ENCODE results near the gene GALNT13.

The GALNT13 gene

DNA sequence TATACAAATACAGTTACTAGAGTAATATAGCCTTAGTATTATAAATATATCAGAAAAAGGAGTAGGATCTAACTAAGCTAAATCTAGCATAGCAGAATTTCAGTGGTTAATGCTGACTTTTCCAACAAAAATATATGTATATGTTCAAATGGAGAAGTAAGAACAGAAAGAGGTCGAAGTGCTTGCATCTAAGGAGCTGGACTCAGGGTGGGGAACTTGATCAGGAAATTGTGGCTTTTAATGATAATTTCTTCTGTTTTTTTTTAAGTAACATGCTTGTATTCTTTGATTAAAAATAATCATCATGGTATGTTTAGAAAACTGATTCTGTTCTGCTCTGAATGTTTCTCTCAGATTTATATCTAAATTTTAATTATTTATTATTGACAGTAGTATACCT is 327.1 kb downstream of the GALNT13 start:
- Histone ChIP-seq H3K9me2 (replicated peaks; ENCODE audit: insufficient read depth, low read length) (no peaks in the 10 kb centered on the region), H3K27ac (ENCODE audit: low read depth, low read length) (no peak overlapping the region), H3K9ac (ENCODE audit: low read length) (no peak overlapping the region), H2AFZ (ENCODE audit: low read depth, low read length, severe bottlenecking) (no peak overlapping the region), H3K4me3 (ENCODE audit: insufficient read depth, low read length, poor library complexity, severe bottlenecking) (no peak overlapping the region), H4K20me1 (ENCODE audit: low read depth, low read length) (no peaks in the 10 kb centered on the region), H3K79me2 (ENCODE audit: insufficient read depth, low read length) (no peaks in the 10 kb centered on the region), H3K27me3 (ENCODE audit: low read length) (no peaks in the 10 kb centered on the region), H3K9me3 (ENCODE audit: insufficient read depth, low read length) (no peaks in the 10 kb centered on the region), H3K4me2 (ENCODE audit: low read depth, low read length, poor library complexity, severe bottlenecking) (no peak overlapping the region), H3K36me3 (ENCODE audit: low read length) (no peaks in the 10 kb centered on the region), H3F3A (ENCODE audit: insufficient read depth) (no peaks in the 10 kb centered on the region)
- TF ChIP-seq, protein P1, sequence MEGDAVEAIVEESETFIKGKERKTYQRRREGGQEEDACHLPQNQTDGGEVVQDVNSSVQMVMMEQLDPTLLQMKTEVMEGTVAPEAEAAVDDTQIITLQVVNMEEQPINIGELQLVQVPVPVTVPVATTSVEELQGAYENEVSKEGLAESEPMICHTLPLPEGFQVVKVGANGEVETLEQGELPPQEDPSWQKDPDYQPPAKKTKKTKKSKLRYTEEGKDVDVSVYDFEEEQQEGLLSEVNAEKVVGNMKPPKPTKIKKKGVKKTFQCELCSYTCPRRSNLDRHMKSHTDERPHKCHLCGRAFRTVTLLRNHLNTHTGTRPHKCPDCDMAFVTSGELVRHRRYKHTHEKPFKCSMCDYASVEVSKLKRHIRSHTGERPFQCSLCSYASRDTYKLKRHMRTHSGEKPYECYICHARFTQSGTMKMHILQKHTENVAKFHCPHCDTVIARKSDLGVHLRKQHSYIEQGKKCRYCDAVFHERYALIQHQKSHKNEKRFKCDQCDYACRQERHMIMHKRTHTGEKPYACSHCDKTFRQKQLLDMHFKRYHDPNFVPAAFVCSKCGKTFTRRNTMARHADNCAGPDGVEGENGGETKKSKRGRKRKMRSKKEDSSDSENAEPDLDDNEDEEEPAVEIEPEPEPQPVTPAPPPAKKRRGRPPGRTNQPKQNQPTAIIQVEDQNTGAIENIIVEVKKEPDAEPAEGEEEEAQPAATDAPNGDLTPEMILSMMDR (IDR thresholded peaks at IDR 0.05; ENCODE audit: insufficient read depth, low read length, poor library complexity, severe bottlenecking), result no peak
- TF ChIP-seq EZH2phosphoT487 (conservative IDR thresholded peaks at IDR 0.05; ENCODE audit: low read length), result no peak

DNA sequence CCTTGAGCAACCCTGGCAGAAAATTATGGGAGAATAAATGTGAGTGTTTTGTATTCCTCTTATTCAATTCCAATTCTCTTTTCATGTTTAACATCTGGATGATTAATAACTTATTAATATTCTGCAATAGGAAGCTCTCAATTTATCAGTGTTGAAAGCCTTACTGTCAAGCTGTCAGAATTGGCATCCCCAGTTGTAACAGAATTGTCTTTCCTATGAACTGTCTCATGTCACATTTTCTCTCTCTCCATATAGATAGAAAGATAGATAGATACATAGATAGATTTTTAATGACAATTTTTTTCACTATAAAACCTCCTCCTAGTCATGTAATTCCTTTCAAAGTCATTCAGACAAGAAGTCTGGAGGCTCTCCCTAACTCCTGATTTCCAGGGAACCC is 331.5 kb downstream of the GALNT13 start:
- H3K27me3 ChIP-seq (ENCODE audit: low read length), result no peaks in the 10 kb centered on the region
- H2AFZ ChIP-seq (ENCODE audit: low read depth, low read length, severe bottlenecking), result no peak overlapping the region
- H3K79me2 ChIP-seq (ENCODE audit: insufficient read depth, low read length), result no peaks in the 10 kb centered on the region
- H3K27ac ChIP-seq (ENCODE audit: low read depth, low read length), result no peak overlapping the region
- TF ChIP-seq, protein P1 (IDR thresholded peaks at IDR 0.05; ENCODE audit: insufficient read depth, low read length, poor library complexity, severe bottlenecking), result no peak
- no peak for TF ChIP-seq EZH2phosphoT487 (conservative IDR thresholded peaks at IDR 0.05; ENCODE audit: low read length)
- H3K4me3 ChIP-seq (ENCODE audit: insufficient read depth, low read length, poor library complexity, severe bottlenecking), result no peak overlapping the region
- no peaks in the 10 kb centered on the region for H3F3A ChIP-seq (ENCODE audit: insufficient read depth)
- no peaks in the 10 kb centered on the region for H3K36me3 ChIP-seq (ENCODE audit: low read length)
- no peaks in the 10 kb centered on the region for H3K9me3 ChIP-seq (ENCODE audit: insufficient read depth, low read length)
- H4K20me1 ChIP-seq (ENCODE audit: low read depth, low read length), result no peaks in the 10 kb centered on the region
- no peak overlapping the region for H3K9ac ChIP-seq (ENCODE audit: low read length)
- H3K4me2 ChIP-seq (ENCODE audit: low read depth, low read length, poor library complexity, severe bottlenecking), result no peak overlapping the region
- H3K9me2 ChIP-seq (replicated peaks; ENCODE audit: insufficient read depth, low read length), result no peaks in the 10 kb centered on the region

DNA sequence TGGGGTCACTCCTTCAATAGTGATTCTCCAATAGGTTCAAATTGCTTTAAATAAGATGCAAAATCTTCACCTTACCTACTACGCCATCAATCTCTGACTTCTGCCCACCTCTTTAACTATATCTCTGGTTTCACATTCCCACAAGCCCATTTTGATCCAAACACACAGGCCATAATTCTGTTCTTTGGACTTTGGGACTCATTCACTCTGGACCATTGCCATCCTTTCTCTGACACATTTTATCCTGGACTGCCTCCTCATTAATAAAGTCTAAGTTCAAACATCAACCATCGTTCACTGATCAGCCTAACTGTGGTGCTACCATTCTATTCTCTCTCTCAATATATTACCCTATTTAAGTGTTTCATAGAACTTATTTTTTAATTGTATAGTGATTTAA is 332.2 kb downstream of the GALNT13 start:
- no peaks in the 10 kb centered on the region for H4K20me1 ChIP-seq (ENCODE audit: low read depth, low read length)
- H3K27me3 ChIP-seq (ENCODE audit: low read length), result no peaks in the 10 kb centered on the region
- no peaks in the 10 kb centered on the region for H3K9me2 ChIP-seq (replicated peaks; ENCODE audit: insufficient read depth, low read length)
- no peak overlapping the region for H2AFZ ChIP-seq (ENCODE audit: low read depth, low read length, severe bottlenecking)
- H3K27ac ChIP-seq (ENCODE audit: low read depth, low read length), result no peak overlapping the region
- no peaks in the 10 kb centered on the region for H3K9me3 ChIP-seq (ENCODE audit: insufficient read depth, low read length)
- no peaks in the 10 kb centered on the region for H3K36me3 ChIP-seq (ENCODE audit: low read length)
- H3K4me2 ChIP-seq (ENCODE audit: low read depth, low read length, poor library complexity, severe bottlenecking), result no peak overlapping the region
- H3K4me3 ChIP-seq (ENCODE audit: insufficient read depth, low read length, poor library complexity, severe bottlenecking), result no peak overlapping the region
- H3K9ac ChIP-seq (ENCODE audit: low read length), result no peak overlapping the region
- H3K79me2 ChIP-seq (ENCODE audit: insufficient read depth, low read length), result no peaks in the 10 kb centered on the region
- TF ChIP-seq EZH2phosphoT487 (conservative IDR thresholded peaks at IDR 0.05; ENCODE audit: low read length), result no peak
- TF ChIP-seq, protein P1 (IDR thresholded peaks at IDR 0.05; ENCODE audit: insufficient read depth, low read length, poor library complexity, severe bottlenecking), result no peak
- no peaks in the 10 kb centered on the region for H3F3A ChIP-seq (ENCODE audit: insufficient read depth)

Data from SU-DHL-6 (cell line).